ENCODE results near the gene HMGN2. TPM values are rescaled to one million over a fixed set of nuclear protein-coding genes. Genes with fewer than 3 reads are reported as not detected.
A peak's percentile ranks its signal among the peaks of the same experiment; 100 is the strongest.

HMGN2 gene
- total and polyA plus RNA-seq, 10 of the 15 experiments (the other 5 are each of a cell fraction or from before 2014, with no cell fraction given) = 249 to 2,682 (median 694) TPM

- TF ChIP-seq CHD1 (IDR thresholded peaks at IDR 0.05; ENCODE audit: low read depth, low read length) (peak; percentile 63; the same call in 1 of the 2 replicates), PML (IDR thresholded peaks at IDR 0.05; ENCODE audit: low read length) (no peak; the same call in 1 of the 2 replicates), ZNF207 (IDR thresholded peaks at IDR 0.05; ENCODE audit: borderline replicate concordance) (peak; percentile 86; the same call in 1 of the 2 replicates), ZZZ3 (IDR thresholded peaks at IDR 0.05; ENCODE audit: control insufficient read depth, insufficient read length, low read depth) (no peak), RAD51 (IDR thresholded peaks at IDR 0.05) (peak; percentile 93), CUX1 (IDR thresholded peaks at IDR 0.05; ENCODE audit: insufficient replicate concordance, low read depth, low read length) (no peak), EED (IDR thresholded peaks at IDR 0.05; ENCODE audit: low read depth) (peak; percentile 65), CHD2 (IDR thresholded peaks at IDR 0.05; ENCODE audit: borderline replicate concordance, low read depth, low read length) (peak; percentile 50; the same call in 1 of the 2 replicates), PAX5 (IDR thresholded peaks at IDR 0.05; ENCODE audit: borderline replicate concordance, low read depth, low read length) (peak; percentile 52; the same call in 1 of the 2 replicates), POLR2AphosphoS2 (IDR thresholded peaks at IDR 0.05; ENCODE audit: low read depth, low read length) (peak; percentile 42; the same call in 1 of the 2 replicates), IRF3 (IDR thresholded peaks at IDR 0.05) (peak; percentile 52; the same call in 1 of the 2 replicates), JUNB (IDR thresholded peaks at IDR 0.05) (no peak), LARP7 (IDR thresholded peaks at IDR 0.05) (peak; percentile 80), EGR1 (IDR thresholded peaks at IDR 0.05; ENCODE audit: borderline replicate concordance in 1 of 2, low read depth in 2 of 2, low read length in 2 of 2) (peak in 1 of 2 experiments; percentile 13; a peak in 1 of 3 replicates), EP300 (IDR thresholded peaks at IDR 0.05; ENCODE audit: borderline replicate concordance in 1 of 2, control insufficient read depth in 1 of 2, low read depth in 2 of 2, low read length in 2 of 2) (peak in 1 of 2 experiments; percentile 36; a peak in 1 of 4 replicates), POLR2A (IDR thresholded peaks at IDR 0.05; ENCODE audit: low read depth, low read length) (peak; percentile 97), MEF2B (IDR thresholded peaks at IDR 0.05; ENCODE audit: partially characterized antibody, poor library complexity, severe bottlenecking) (peak; percentile 78), NFYB (IDR thresholded peaks at IDR 0.05; ENCODE audit: insufficient read depth, low read depth, low read length) (no peak), NR2C1 (IDR thresholded peaks at IDR 0.05) (0 out of 2 replicates have a peak, but pooled peaks have one; percentile 10), NBN (IDR thresholded peaks at IDR 0.05) (peak; percentile 89), SIN3A (IDR thresholded peaks at IDR 0.05; ENCODE audit: low read depth, low read length) (0 out of 2 replicates have a peak, but pooled peaks have one; percentile 46), USF2 (IDR thresholded peaks at IDR 0.05; ENCODE audit: borderline replicate concordance, low read depth, low read length) (peak; percentile 44), DPF2 (IDR thresholded peaks at IDR 0.05) (peak; percentile 47), IKZF2 (IDR thresholded peaks at IDR 0.05) (peak; percentile 64 to 72; a peak in 3 of 4 replicates), HDGF (IDR thresholded peaks at IDR 0.05) (0 out of 2 replicates have a peak, but pooled peaks have one; percentile 76)
Measured at GRCh38 chr1:26500488-26501175, 28.4 kb downstream of the HMGN2 start (continued).
